Gastroesophageal sphincter (tissue), 3 donors: ENCODE data around the gene PIWIL4.

ENCODE experiments used
- EP300 ChIP-seq: sonication (generic); formaldehyde crosslinking; IDR thresholded peaks from one replicate; pipeline ENCODE4 v1.6.1; 2017; ENCODE audit warnings: antibody characterized with exemption, mild to moderate bottlenecking
- POLR2A ChIP-seq, 2 donors: fragments of 450-650 bp; IDR thresholded peaks; one replicate each; pipeline ENCODE4 v1.6.1; 2017; ENCODE audit warnings: antibody characterized with exemption in 2 of 2, mild to moderate bottlenecking in 2 of 2, moderate library complexity in 1 of 2
- POLR2AphosphoS5 ChIP-seq: sonication (generic); formaldehyde crosslinking; IDR thresholded peaks from one replicate; pipeline ENCODE4 v1.6.1; 2017; ENCODE audit warnings: antibody characterized with exemption
- TF ChIP-seq, protein P1 (sequence below), 4 experiments: fragments of 200-600 bp in 2 of 4; fragments of 450-650 bp in 2 of 4; sonication (generic) in 1 of 4; IDR thresholded peaks; one replicate each; pipeline ENCODE4 v1.5.1; 2017 to 2019; ENCODE audit warnings: antibody characterized with exemption in 4 of 4, mild to moderate bottlenecking in 2 of 4, moderate library complexity in 2 of 4

DNA sequence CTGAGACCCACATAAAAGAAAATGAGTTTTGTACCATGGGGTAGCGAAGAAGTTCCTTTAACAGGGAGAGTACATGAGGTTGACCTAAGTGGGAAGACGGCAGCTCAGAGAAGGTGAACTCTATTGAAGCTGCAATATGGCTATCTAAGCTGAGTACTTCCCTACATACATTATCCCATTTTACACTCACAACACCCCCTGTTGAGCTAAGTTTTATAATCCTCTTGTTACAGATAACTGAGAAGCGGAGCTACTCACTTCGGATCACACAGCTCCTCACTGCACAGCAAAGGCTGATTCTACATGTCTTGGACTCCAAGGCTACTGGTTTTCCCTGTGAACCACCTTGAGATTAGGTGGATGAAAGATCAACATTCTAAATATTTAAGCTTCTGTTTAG, 8.2 kb upstream of the PIWIL4 start:
- TF ChIP-seq POLR2A (IDR thresholded peaks at IDR 0.05) (no peak), POLR2AphosphoS5 (no peak), EP300 (no peak)
- TF ChIP-seq, protein P1, sequence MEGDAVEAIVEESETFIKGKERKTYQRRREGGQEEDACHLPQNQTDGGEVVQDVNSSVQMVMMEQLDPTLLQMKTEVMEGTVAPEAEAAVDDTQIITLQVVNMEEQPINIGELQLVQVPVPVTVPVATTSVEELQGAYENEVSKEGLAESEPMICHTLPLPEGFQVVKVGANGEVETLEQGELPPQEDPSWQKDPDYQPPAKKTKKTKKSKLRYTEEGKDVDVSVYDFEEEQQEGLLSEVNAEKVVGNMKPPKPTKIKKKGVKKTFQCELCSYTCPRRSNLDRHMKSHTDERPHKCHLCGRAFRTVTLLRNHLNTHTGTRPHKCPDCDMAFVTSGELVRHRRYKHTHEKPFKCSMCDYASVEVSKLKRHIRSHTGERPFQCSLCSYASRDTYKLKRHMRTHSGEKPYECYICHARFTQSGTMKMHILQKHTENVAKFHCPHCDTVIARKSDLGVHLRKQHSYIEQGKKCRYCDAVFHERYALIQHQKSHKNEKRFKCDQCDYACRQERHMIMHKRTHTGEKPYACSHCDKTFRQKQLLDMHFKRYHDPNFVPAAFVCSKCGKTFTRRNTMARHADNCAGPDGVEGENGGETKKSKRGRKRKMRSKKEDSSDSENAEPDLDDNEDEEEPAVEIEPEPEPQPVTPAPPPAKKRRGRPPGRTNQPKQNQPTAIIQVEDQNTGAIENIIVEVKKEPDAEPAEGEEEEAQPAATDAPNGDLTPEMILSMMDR (IDR thresholded peaks at IDR 0.05) = no peak
